ENCODE data around the gene ARL15.

The ARL15 gene

DNA sequence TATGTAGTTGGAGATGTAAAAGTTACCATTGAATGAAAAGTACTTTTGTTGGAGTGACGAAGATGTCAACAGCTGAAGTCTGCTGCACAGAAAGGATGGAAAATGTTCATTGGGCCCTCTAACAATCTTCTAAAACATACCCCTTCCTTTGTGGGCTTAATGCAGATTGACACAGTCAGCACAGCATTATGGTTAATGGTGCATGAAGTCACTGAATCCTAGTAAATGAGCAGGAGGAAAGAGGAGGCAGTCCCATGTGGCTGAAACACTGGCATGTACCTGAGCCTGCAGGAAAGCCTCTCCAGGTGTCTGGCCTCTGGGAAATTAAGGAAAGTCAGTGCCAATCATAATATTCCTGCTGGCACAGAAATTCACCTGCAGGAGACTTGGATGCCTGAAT is 153.8 kb downstream of the ARL15 start:
- no peak for DNase-seq (ENCODE audit: low spot score)

DNA sequence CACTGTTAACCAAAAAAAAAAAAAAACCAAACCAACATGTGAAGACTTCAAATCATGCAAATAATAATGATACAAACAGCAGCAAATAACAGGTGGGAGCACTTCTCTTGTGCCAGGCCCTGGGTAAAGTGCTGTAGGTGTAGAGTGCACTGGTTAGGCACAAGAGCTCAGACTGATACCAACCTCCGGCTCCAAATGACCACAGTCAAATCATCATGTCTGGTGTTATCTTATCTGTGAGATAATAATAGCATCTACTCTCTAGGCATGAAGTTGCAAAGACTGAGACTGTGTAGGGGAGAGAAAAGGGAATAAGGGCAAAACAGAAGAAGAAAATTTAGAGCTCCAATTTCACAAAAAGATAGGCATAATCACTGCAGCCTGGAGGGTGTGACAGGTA is 159.5 kb downstream of the ARL15 start:
- DNase-seq (ENCODE audit: low spot score) = no peak

DNA sequence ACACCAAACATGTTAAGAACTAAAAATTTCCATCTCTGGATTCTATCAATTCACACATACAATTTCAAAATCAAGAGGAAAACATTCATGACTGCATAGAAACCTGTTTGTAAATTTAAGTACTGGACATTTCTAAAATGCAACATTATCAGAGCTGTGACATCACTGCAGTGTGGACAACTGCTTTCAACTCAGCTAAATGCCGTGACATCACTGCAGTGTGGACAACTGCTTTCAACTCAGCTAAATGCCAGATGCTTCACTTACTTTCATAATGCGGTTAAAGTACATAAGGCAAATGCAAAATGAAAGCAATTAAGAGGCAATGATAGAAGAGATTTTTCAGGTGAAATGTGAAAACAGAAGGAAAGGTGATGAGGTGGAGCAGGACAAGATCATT is 161.5 kb downstream of the ARL15 start:
- DNase-seq (ENCODE audit: low spot score) = no peak

DNA sequence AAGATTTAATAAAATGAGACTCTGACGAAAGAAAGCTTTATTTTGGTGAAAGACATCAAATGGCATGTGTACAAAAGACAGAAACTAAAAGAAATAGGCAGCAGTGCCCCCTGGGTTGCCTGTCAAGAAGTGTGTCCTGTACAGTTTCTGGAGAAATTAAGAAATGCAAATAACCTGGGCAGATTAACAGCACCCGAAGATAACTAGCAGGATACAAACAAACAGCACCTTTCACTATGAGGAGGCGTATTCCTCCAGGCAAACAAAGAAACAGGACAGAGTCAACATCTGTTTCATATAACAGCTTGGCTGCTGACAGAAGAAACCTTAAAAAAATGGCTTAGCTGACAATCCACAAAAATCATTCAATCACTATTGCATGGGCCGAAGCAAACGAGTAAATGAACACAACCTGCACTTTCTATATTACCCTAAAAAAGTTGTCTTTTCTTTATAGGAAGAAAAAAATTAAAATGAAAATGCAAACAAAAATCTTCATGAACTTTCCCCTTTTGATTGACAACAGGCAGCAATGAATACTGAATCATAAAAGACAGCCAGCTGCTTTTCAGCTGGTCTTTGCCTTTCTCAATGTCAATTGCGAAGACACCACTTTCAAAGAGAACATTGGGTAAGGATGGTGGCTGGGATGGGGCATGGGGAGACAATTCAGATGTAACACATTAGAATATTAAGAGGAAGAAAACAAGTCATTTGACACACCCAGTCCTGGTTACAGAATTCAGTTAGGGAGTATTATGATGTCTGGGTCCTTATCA is 162.1 kb downstream of the ARL15 start:
- peak; percentile 13 for DNase-seq (ENCODE audit: low spot score)

DNA sequence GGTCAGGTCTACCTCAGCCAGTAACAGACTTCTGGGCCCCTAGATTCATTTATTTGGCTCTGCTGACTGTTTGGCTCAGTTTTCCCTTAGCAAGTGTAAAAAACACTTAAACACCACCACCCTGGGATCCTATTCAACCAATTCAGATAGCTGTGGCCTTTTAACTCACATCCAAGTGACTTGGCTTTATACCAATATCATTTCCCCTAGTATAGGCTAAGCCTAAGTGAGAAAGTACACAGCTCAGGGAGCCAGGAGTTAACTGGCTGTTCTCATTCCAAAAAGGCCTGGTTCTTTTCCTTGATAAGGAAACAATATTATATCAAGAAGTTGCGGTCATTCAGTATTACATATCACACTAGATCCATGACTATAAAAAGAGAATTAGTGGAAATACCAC is 163.5 kb downstream of the ARL15 start:
- DNase-seq (ENCODE audit: low spot score) = no peak

DNA sequence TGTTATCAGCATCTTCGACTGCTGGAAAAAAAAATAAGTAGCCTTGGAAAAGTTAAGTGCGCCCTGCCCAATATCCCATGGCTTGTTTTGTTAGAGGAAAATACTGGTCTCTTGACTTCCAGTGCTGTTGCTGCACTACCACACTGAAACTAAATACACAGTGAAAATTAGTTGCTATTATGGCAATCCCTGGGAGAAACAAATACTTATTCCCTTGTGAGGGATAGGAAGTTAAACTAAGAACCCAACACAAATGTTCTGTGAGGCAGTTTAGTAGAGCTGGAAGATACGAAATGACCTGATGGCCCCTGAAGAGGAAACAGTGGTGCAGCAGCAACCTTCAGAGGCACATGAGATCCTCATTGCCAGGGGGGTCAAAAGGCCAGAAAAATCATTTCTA is 164.0 kb downstream of the ARL15 start:
- no peak for DNase-seq (ENCODE audit: low spot score)

DNA sequence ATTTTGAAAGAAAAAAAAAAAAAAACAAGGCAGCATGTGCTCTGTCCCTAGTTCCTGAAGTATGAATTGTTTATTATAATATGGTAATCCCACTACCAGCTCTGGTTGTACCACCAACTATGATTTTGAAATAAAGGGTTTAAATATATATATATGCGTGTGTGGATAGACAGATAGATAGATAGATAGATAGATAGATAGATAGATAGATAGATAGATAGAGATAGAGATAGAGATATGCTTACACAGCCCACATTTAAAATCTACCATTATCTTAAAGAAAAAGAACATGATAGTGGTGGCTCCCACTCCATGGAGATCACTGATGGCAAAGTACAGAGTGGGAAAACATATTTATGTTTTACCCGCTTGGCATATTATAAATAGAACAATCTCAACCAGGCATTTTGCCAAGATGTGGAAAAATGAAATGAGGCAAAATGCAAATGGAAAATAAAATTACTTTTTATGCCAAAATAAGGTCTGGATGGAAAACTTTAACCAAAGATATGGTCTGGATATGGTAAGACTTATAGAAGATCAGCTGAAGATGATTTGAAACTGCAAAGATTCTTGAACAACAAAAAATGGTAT is 170.0 kb downstream of the ARL15 start:
- no peak for DNase-seq (ENCODE audit: low spot score)

DNA sequence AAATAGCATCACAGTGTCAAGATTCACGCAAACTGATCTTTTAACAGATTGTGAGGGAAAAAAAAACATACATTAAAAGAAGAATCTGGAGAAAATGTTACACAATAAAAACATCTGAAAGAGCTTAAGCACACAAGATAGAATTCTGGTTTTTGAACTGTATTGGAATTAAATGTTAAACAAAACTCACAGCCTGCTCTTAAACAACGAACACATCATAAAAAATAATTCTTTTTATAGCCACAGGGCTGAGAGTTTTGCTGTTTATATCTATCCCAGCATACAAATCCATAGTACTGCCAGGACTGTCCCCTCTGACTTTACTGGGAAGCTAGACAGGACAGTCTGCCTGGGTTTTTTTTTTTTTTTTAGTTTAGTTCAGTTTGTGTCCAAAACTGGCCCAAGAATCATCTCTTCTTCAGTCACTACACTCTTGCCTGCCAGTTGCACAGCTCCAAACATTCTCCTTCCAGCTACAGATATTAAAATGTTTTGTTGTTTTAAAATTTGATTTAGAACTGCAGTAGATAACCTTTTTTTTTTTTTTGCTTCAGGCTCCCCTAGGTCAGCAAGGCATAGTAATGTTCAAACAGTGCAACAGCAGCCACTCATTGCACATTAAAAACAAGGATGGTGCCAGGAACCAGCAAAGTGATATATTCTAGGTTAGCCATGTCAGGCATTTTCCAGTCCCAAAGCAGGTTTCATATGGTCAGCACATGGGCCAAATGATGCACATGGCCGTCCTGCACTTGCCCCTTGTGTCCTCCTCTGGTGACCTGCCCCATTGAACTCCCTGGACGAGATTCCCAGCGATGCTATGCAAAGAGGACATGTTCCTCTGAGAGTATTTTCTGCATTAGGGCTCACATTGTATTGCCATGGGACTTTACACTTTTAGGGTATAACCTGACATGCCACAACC is 173.6 kb downstream of the ARL15 start:
- no peak for DNase-seq (ENCODE audit: low spot score)

DNA sequence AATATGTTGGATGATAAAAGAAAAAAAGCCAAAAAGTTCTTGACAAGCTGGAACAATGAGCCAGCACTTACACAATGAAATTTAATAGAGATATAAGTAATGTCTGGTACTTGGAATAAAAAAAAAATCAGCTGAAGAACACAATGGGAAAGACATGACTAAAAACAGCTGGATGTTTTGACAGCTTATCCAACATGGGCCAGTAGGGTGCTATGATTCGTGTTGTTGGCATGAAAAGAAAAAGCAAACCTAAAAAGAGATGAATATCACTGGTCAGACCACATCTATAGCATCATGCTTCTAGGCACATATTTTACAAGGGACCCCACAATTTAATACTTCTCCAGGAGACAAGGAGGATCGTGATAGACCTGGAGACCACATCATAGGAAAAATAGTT is 175.3 kb downstream of the ARL15 start:
- no peak for DNase-seq (ENCODE audit: low spot score)

DNA sequence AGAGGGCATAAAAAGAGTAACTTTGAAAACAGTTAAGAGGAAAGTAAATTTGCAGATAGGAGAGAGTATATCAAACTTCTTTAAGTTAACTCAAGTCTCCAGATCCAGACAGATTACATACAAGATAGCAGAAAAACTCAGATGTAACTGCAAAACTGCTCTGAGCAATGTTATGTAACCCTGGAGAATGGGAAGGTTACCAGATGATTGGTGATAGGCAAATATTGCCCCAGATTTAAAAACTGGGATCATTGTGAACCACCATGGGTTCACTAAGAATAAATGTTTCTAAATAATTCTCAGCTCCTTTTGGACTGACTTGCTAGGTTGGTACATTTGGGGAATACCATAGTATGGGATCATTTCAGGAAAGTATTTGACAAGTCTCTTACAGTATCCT is 176.5 kb downstream of the ARL15 start:
- DNase-seq (ENCODE audit: low spot score) = no peak

DNA sequence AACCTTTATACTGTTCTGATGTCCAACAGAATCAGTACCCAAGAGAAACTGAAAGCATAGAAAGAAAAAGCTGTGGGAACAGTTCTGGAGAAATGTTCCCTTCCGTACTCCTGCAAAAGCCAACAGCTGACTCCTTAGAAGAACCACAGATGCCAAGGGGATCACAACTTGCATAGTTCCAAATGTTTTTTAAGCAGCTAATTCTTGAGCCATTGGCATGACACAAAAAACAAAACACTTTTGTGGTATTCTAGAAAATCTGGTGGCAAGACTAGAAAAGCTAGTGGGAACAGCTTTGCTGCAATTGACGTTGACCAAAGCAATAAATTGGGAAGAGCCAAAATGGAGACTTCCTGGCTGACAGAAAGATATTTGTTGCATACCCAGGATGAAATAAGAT is 189.9 kb downstream of the ARL15 start:
- DNase-seq (ENCODE audit: low spot score) = peak; percentile 17

DNA sequence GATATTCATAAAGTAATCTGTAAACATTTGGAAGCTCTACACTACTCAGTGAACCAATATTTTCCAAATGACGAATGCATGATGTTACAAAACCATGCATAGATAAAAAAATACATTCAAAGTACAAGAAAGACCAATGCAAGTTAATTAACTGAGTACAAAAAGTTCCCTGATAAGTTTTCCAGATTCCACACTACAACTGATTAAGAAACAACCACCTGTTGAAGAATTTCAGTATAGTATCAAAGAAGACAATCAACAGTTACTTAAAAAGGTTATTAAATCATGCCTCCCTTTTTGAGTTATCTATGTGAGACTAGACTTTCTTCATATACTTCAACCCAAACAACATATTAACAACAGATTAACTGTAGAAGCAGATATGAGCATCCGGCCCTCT is 192.4 kb downstream of the ARL15 start:
- DNase-seq (ENCODE audit: low spot score) = no peak

DNA sequence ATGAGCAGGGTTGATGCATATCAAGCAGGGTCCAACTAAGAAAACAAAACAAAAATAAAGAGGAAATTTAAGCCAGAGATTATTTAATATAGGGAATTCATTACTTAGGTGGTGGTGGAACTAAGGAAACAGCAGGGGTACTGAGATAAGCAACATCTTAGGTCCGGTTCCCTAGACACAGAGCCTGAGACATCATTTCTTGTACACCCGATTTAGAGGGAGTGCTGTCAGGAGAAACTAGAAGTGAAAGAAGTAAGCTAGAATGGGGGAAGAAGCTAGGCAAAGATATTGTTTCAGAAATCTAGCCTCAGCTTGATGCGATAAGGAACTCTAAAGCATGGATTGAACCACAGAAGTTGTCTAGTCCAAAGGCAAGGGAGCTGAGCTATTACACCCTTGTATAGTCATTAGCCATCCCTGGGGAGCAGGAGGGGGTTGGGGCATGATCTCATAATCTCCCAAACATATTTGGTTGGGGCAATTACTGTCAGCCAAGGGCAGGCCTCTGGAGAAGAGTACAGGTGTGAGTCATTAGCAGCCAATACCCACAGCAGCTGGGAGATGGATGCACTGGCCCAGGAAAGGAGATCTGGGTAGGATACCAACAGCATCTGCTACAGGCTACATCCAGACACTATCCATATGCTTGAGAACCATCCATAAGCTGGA is 194.5 kb downstream of the ARL15 start:
- peak; percentile 12 for DNase-seq (ENCODE audit: low spot score)

DNA sequence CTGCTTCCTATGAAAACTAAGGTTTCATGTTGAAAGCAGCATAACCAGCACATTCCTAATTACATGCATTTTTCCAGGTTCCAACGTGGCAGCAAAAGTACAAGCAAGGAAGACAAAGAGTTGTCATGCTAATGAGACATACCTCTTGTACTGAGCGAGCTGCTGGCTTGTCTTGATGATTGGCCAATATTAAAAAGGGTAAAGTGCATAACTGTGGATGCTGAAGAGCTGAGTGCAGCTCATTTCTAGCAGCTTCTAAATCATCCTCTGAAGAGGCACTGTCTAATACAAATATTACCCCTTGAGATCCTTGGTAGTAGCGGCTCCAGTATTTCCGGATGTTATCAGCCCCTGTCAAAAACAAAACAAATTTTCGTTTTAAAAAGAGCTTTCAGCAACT is 197.3 kb downstream of the ARL15 start:
- DNase-seq (ENCODE audit: low spot score) = no peak

DNA sequence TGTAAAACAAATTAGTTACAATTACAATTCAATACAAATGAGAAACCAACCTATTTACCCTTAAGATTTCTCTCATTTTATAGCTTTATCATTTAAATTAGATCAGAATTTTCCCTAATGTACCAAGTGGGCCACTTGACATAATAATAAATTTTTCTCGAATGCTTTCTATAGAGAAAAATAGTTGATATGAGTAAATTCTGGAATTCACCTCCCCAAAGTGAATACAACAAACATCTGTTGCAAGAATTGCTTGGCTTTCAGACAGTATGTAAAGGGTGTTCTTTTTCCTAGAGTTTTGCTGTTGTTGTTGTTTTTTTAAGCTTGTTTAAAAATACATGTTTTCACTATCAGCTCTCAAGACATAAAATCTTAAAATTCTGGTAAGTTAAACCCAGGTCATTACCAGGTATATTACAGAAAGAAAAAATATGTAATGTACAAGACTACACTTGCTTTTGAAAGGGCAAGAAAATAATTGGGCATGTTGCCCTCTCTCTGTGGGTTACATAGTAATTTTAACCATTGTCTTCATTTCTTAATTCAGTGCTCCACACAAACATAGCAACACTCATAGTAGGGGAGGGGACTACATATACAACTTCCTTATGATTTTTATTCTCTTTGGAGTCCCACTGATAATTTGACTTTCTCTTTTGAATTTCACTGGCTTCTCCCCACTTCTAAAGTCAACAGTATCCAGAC is 200.6 kb downstream of the ARL15 start:
- DNase-seq (ENCODE audit: low spot score) = no peak

DNA sequence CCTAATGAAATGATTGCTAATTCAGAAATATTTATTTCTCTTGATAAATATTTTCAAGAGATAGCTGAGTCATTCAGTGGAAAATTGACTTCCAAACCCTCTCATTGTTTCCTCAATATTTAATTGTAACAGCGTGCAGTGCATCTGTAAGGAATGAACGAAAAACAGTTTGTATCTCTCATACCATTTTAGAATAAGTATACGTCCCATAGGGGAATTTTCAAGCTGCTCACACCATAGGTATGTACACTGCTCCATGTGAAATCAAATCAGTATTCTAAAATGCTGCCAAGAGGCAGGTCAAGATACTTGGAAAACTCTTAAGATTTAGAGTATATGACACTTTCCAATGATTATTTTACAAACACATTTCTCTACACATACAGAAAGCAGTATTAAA is 202.2 kb downstream of the ARL15 start:
- no peak for DNase-seq (ENCODE audit: low spot score)

DNA sequence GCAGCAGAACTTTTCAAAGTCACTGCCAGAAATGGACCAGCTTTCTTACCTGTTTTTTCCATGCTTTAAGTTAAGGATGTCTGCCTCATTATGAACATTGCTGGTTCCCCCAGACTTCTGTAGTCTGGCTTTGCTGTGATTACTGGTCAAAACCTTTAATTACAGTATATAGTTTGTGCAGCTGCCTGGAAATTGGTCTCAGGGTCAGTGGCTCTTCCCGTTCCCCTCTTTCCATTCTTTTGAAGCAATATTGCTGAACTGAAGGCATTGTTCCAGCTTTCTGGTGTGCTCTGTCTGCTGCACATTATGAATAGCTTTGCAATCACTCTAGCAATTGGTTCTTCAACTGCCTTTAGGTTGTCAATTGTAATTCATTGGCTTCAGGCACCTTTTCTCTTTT is 206.5 kb downstream of the ARL15 start:
- DNase-seq (ENCODE audit: low spot score) = no peak

DNA sequence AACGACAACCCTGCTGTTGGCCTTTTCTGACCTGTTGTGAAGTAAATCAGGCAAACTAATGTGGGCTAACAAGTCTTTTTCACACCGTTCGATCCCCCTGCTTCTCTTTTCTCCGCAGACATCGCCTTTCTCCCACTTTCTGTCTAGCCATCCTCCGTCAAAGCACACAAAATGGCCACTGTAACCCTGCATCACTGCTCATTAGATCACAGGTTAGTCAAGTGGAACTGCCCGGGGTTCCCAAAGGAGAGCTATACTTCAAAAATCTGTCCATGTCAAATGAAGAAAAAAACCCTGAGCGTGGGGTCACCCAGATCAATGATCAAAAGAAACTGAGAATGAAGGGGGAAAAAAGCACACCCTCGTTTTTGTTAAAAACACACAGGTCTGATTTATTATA is 212.1 kb downstream of the ARL15 start:
- no peak for DNase-seq (ENCODE audit: low spot score)

DNA sequence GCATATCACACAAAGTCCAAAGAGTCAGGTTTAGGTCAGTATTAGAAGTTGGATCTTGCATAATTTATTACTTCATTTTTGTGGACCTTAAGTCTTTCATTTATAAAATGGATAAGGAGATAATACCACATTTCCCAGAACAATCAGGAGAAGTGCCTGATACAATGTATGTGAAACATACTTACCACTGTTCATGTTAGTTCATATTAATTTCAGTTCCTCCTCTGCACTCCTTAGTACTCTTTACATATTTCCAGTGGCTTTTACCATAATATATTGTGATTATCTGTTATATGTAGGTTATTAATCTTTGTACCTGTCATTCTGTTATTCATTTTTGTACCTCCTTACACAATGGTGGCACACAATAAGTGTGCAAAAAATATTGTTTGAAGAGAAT is 214.4 kb downstream of the ARL15 start:
- DNase-seq (ENCODE audit: low spot score) = no peak

DNA sequence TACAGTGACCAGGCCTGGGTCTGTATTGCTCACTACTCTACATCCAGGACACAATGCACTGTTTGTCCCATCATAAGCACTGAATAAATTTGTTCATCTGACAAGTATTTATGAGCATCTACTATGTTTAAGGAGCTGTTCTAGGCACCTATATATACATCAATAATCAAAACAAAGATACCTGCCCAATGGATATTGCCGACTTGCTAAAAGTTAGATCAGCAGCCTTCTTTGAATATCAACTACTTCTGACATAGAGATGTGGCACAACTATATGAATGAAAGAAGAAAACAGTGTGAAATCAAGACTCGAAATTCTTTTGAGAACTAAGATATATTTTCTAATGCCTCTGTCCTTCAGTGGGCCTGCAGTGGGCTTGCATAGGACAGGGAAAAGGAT is 215.7 kb downstream of the ARL15 start:
- DNase-seq (ENCODE audit: low spot score) = no peak

DNA sequence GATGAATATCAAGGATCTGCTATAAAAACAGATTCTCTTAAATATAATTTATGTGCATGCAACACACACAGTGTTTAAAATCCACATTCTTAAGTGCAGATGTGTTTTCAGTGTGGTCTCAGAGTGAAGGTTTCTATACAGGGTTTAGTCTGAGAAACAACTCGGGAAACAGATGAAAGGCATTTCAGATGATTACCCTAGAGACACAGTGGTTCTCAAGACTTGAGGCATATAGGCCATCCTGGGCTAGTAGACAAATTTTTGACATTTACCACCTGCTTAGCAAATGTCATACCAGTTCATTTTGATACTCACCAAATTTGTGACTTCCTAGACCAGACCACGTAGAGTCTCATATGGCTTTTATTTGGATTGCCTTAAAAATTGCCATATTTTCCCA is 216.5 kb downstream of the ARL15 start:
- DNase-seq (ENCODE audit: low spot score) = no peak

DNA sequence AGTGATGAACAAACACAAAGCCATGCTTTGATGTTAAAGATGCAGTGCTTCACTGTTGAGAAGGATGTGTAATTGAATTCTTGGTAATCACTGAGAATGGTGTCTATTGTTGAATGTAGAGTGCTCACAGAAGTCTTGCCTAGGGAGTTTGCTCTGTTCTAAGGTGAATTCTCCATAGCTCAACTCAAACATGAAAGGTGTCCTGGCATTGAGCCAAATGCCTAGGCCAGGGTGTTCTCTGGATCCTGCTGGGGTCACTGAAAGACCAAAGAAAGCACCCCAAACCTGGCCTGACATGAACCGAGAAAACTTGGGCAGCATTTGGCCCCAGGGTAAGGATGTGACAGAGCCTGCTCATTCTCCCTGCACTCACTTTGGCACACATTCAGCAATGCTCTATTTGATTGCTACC is 217.3 kb downstream of the ARL15 start:
- DNase-seq (ENCODE audit: low spot score) = no peak

All from AG08395 (cell line).